ENCODE data around the gene HIP1R.
A peak's percentile ranks its signal among the peaks of the same experiment; 100 is the strongest.
"Not testable (repeated sequence)": the region's sequence is repeated elsewhere in the genome, so short reads cannot be mapped to it uniquely, and the experiment has no call there.

HIP1R gene

DNA sequence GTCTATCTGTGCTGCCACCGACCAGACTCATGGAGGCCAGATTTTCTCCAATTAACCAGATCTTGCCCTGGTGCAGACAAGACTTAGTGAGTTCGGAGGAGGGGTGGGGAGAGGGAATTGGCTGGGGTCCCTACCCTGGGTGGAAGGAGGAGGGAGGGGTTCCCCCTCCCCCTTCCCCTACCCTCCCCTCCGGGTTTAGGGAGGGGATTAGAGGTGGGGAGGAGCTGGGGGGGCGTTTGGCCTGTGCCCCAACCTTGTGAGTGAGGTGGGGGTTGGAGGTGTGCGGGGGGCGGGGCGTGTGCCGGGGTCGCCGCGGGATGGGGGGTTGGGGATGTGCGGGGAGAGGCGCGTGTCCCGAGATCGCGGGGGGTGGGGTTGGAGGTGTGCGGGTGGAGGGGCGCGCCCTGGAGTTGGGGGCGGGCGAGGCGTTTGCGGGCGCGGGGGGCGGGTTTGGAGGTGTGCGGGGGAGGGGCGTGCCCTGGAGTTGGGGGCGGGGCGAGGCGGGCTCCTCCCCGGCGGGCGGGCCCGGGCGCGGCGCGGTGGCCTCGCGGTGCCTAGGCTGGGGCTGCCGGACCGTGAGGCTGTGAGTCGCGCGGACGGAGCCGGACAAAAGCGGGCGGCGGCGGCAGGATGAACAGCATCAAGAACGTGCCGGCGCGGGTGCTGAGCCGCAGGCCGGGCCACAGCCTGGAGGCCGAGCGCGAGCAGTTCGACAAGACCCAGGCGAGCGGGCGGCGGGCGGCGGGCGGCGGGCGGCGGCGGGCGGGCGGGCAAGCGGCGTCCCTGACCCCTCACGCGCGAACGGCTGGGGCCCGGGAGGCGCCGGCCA is at the start of gene HIP1R:
TSS of gene HIP1R (plus strand) at position 537 of the 829 bp plus-strand sequence. CDS start at position 631, 94 bp downstream.
- DNase-seq (ENCODE audit: low read depth in 3 of 3, low spot score in 1 of 3): peak in 2 of 3 donors; percentile 26 to 60

DNA sequence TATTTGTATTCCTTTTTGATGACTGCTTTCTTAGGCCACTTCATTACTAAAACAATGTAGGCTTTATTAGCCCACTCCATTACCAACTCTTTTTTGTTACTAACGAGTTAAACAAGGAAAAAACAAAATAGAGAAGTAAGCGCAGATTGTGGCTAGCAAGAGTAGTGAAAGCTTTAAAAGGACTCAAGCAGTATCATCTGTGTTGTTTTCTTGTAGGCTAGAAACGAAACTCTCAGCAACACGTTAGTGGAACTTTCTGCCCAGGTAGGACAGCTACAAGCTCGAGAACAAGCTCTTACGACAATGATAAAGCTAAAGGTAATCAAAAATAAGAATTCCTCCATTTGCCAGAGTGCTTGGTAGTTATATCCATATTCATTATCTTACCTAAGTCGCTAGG is 49.8 kb upstream of the HIP1R start:
- no peak for DNase-seq (ENCODE audit: low read depth in 3 of 3, low spot score in 1 of 3)

DNA sequence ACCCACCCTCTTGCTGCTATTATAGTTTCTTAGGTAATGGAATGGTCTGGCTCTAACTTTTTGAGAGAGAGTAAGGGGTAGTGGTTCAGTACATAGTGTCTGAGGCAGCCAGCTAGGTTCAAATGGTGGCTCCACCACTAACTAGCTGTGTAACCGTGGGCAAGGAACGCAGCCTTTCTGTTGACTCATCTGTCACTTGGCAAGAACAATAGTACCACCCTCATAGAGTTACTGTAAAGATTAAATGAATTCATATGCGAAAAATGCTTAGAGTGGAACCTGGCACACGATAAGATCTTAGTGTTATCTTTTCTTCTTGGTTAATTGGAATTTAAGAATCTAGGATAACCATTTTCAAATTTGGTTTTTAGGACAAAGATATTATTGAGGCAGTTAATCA is 46.9 kb upstream of the HIP1R start:
- no peak for DNase-seq (ENCODE audit: low read depth in 3 of 3, low spot score in 1 of 3)

GRCh38 chr12:122789637-122790036 is 45.6 kb upstream of the HIP1R start:
- DNase-seq (ENCODE audit: low read depth in 3 of 3, low spot score in 1 of 3): no peak

- no peak for DNase-seq (ENCODE audit: low read depth in 3 of 3, low spot score in 1 of 3)
Observed at GRCh38 chr12:122790393-122791075, 44.7 kb upstream of the HIP1R start.

DNA sequence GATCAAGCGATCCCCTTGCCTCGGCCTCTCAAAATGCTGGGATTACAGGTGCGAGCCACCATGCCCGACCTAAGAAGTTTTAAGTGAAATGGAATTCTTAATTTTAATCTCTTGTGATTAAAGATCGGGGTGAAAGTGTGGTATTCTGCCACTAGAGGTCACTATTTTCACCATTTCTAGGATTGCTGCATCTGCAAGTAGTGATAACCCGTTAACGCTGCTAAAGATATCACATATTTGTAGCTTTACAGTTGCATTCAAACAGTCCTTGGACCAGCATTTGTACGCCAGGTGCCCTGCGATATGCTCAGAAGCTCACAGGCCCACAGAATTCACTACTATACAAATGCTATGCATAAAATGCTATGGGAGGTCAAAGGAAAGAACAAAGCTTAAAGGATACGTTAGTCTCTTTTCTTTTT is 41.6 kb upstream of the HIP1R start:
- no peak for DNase-seq (ENCODE audit: low read depth in 3 of 3, low spot score in 1 of 3)

DNA sequence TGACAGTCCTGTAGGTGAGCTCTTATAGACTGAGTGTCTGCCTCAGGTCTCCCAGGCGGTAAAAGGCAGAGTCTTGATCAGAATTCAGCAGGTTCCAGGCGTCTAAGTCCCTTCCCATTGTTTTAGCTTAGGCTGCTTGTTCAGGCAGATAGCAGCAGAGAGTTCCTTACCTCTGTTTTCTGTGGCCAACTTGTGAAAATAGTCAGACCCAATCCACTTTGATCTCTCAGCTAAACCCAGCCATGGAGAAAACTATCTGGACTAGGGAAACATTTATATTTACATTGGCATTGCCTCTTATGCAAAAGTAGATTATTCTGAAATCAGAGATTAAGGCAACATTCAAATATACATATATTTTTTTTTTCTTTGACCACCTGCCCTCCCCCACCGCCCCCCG is 39.5 kb upstream of the HIP1R start:
- DNase-seq (ENCODE audit: low read depth in 3 of 3, low spot score in 1 of 3): no peak

DNA sequence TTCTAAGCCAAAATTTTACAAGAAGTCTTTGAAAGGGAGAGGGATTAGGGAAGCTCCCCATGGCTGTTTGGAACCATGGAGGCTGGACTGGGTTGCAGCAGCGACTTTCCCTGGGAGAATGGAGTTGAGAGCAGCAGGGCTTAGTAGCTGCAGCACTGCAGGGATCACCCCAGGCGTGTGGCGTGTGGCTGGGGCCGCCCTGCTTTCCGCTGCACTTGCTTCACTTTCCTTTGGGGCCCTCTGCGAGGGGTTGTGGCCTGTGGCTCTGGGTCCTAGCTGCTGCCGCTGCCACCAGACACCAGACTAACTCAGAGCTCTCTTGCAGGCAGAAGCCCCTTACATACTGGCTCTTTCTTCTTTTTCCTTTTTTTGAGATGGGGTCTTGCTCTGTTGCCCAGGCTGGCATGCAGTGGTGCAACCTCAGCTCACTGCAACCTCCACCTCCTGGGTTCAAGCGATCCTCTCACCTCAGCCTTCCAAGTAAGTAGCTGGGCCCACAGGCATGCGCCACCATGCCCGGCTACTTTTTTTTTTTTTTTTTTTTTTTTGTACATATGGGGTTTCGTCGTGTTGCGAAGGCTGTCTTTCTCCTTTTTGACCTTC is 35.5 kb upstream of the HIP1R start:
- no peak for DNase-seq (ENCODE audit: low read depth in 3 of 3, low spot score in 1 of 3)

DNA sequence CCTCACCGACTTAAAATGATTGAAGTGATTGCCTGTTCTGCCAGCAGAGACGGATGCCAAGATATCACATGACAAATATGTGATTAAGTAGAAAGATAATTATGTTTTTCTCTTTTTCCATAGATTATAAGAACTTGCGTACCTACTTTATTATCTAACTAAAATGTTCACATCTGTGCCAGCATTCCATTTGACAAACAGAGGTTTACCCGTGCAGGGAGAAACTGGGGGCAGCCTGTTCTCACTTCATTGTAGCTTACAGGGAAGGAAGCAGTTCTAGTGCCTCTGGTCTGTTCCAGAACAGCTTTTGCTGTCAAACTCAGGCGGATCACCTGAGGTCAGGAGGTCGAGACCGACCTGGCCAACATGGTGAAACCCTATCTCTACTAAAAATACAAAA is 31.3 kb upstream of the HIP1R start:
- DNase-seq (ENCODE audit: low read depth in 3 of 3, low spot score in 1 of 3): no peak

- DNase-seq (ENCODE audit: low read depth in 3 of 3, low spot score in 1 of 3): not testable (repeated sequence)
Observed at GRCh38 chr12:122804957-122805356, 30.3 kb upstream of the HIP1R start.

- no peak for DNase-seq (ENCODE audit: low read depth in 3 of 3, low spot score in 1 of 3)
Observed at GRCh38 chr12:122807651-122808050, 27.6 kb upstream of the HIP1R start.

DNA sequence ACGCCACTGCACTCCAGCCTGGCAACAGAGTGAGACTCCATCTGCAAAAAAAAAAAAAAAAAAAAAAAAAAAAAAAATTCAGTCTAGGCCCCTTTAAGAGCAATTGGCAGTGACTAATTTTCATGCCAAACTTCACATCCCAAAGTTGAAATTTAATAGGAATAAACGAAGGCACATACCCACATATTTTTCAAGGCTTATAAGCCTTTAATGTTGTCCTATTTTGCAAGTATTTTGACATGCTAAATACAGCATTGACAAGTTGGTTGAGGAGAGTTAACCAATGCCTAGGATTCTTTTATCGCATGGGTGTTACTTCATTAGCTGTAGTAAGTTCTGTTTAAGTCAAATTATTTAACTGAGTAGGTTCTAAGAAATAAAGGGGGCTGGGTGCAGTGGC is 23.5 kb upstream of the HIP1R start:
- no peak for DNase-seq (ENCODE audit: low read depth in 3 of 3, low spot score in 1 of 3)

- no peak for DNase-seq (ENCODE audit: low read depth in 3 of 3, low spot score in 1 of 3)
Observed at GRCh38 chr12:122813310-122813713, 21.9 kb upstream of the HIP1R start.

- DNase-seq (ENCODE audit: low read depth in 3 of 3, low spot score in 1 of 3): no peak
Observed at GRCh38 chr12:122819209-122819785, 16.0 kb upstream of the HIP1R start.

DNA sequence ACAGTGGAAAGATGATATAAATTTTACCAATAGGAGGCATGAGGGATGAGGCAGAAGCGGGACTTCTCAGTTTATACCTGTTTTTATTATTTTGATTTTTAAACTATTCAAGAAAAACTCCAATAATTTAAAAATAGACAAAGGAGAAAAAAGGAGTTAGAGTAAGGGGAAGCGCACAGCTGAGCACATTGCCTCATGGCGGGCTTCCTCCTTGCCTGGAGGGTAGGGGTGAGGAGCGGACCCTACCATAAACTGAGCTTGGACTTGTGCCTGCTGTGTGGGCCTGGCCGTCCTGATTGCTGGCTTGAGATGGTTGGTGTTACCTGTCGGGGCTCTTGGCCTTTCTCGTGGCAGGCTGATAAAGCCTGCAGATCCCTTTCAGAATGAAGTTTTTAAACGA is 15.1 kb upstream of the HIP1R start:
- no peak for DNase-seq (ENCODE audit: low read depth in 3 of 3, low spot score in 1 of 3)

GRCh38 chr12:122820838-122821271 is 14.4 kb upstream of the HIP1R start:
- no peak for DNase-seq (ENCODE audit: low read depth in 3 of 3, low spot score in 1 of 3)

- DNase-seq (ENCODE audit: low read depth in 3 of 3, low spot score in 1 of 3): no peak
Observed at GRCh38 chr12:122823429-122823828, 11.8 kb upstream of the HIP1R start.

DNA sequence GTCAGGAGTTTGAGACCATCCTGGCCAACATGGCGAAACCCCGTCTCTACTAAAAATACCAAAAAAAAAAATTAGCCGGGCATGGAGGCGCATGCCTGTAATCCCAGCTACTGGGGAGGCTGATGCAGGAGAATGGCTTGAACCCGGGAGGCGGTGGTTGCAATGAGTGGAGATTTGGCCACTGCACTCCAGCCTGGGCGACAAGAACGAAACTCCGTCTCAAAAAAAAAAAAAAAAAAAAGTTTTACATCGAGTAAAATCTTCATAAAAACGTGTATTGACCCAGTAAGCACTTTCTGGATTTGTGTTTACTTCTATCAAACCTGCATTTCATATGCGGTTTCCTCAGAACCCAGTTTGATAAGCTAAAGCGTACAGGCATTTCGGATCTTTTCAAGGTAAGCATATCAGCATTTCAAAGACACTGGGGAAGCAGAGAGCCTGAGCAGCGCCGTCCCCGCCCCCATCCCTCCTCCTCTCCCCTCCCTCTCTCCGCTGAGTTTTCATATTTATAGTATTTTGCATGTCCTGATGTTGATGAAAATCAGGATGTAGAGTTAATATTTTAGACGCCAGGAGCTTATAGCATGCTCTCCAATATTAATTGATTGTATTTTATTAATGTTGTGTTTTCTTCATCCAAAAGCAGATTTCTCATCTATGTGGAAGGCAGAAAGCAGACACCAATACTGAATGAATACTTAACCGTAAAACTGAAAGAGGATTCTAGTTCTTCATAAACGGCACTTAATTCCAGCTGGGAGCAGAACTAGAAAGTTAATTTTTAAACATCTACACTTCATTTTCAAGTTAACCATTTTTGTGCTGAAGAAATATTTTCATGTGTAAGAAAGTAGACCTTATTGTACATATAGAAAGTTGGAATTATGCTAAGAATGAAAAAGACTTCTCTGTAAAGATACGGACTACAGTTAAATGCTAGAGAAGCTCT is 9.2 kb upstream of the HIP1R start:
- DNase-seq (ENCODE audit: low read depth in 3 of 3, low spot score in 1 of 3): no peak

DNA sequence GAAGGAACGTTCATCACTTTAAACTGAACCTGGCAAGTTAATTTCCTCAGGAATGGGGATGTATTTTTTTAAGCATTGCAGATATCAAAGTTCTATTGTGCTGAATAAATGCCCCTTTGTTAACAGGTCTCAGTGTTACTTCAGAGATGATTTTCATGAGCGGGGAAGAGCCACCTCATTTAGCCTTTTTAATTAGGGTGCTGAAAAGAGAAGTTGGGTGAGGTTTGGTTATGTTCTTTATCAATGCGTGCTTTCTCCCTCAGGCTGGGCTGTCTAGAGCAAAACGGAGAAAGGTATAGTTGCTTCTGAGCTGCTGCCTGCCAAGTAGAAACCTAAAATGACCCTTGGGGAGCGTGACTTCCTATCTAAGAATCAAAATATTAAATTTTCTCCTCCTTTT is 8.0 kb upstream of the HIP1R start:
- no peak for DNase-seq (ENCODE audit: low read depth in 3 of 3, low spot score in 1 of 3)

GRCh38 chr12:122830517-122831214 is 4.6 kb upstream of the HIP1R start:
- DNase-seq (ENCODE audit: low read depth in 3 of 3, low spot score in 1 of 3): no peak

Measured in stimulated activated CD4-positive, alpha-beta T cell treated with anti-CD3 and anti-CD28 coated beads, TNF-alpha, amount 100 ng/mL, for 1 hour (primary cell).